ENCODE measurements around the gene FAM149B1.

The FAM149B1 gene

GRCh38 chr10:73228247-73228646 lies 60.3 kb downstream of the FAM149B1 start:
- Histone ChIP-seq H4K20me1 (ENCODE audit: insufficient read depth, low read length) (no peaks in the 10 kb centered on the region), H2AFZ (ENCODE audit: low read depth, low read length) (no peak overlapping the region), H3K4me3 (ENCODE audit: low read depth in 1 of 2, low read length in 2 of 2) (no peak overlapping the region), H3K79me2 (ENCODE audit: insufficient read depth, low read length) (no peaks in the 10 kb centered on the region), H3K9ac (ENCODE audit: low read depth, low read length) (no peak overlapping the region), H3K27me3 (ENCODE audit: insufficient read depth, low read length, poor library complexity) (no peaks in the 10 kb centered on the region), H3K27ac (ENCODE audit: low read length) (no peak overlapping the region), H3K4me1 (ENCODE audit: insufficient read depth, low read length) (no peaks in the 10 kb centered on the region), H3K9me3 (ENCODE audit: insufficient read depth, low read length, severe bottlenecking) (no peaks in the 10 kb centered on the region), H3K36me3 (ENCODE audit: insufficient read depth, low read length) (peaks cover 23% of the 10 kb centered on the region), H3K4me2 (ENCODE audit: insufficient read depth, low read length) (no peak overlapping the region)
- TF ChIP-seq CTCF (IDR thresholded peaks at IDR 0.05; ENCODE audit: borderline replicate concordance, extremely low read depth, low read length, poor library complexity, severe bottlenecking) = no peak
- TF ChIP-seq EZH2 (IDR thresholded peaks at IDR 0.05; ENCODE audit: borderline replicate concordance, low read depth, low read length, severe bottlenecking) = no peak
- DNase-seq = no peak
- no peak for ATAC-seq (ENCODE audit: insufficient read depth, low read depth)

GRCh38 chr10:73229567-73229966 lies 61.6 kb downstream of the FAM149B1 start:
- no peak overlapping the region for H3K27ac ChIP-seq (ENCODE audit: low read length)
- DNase-seq (no peak), ATAC-seq (ENCODE audit: insufficient read depth, low read depth) (no peak)
- no peak for TF ChIP-seq EZH2 (IDR thresholded peaks at IDR 0.05; ENCODE audit: borderline replicate concordance, low read depth, low read length, severe bottlenecking)
- no peak for TF ChIP-seq CTCF (IDR thresholded peaks at IDR 0.05; ENCODE audit: borderline replicate concordance, extremely low read depth, low read length, poor library complexity, severe bottlenecking)
- H3K9ac ChIP-seq (ENCODE audit: low read depth, low read length) = no peak overlapping the region
- H3K4me1 ChIP-seq (ENCODE audit: insufficient read depth, low read length) = no peaks in the 10 kb centered on the region
- no peak overlapping the region for H3K4me2 ChIP-seq (ENCODE audit: insufficient read depth, low read length)
- no peaks in the 10 kb centered on the region for H3K27me3 ChIP-seq (ENCODE audit: insufficient read depth, low read length, poor library complexity)
- H3K9me3 ChIP-seq (ENCODE audit: insufficient read depth, low read length, severe bottlenecking) = no peaks in the 10 kb centered on the region
- no peaks in the 10 kb centered on the region for H3K79me2 ChIP-seq (ENCODE audit: insufficient read depth, low read length)
- peaks cover 37% of the 10 kb centered on the region for H3K36me3 ChIP-seq (ENCODE audit: insufficient read depth, low read length)
- H3K4me3 ChIP-seq (ENCODE audit: low read depth in 1 of 2, low read length in 2 of 2) = no peak overlapping the region
- no peak overlapping the region for H2AFZ ChIP-seq (ENCODE audit: low read depth, low read length)
- no peaks in the 10 kb centered on the region for H4K20me1 ChIP-seq (ENCODE audit: insufficient read depth, low read length)

GRCh38 chr10:73232887-73233286 lies 65.0 kb downstream of the FAM149B1 start:
- no peak for DNase-seq
- no peaks in the 10 kb centered on the region; the same call in 1 of the 2 replicates for H3K79me2 ChIP-seq (ENCODE audit: insufficient read depth, low read length)

More at GRCh38 chr10:73232887-73233286, 65.0 kb downstream of the FAM149B1 start:
- Histone ChIP-seq H3K27ac (ENCODE audit: low read length) (no peak overlapping the region), H3K9me3 (ENCODE audit: insufficient read depth, low read length, severe bottlenecking) (no peaks in the 10 kb centered on the region), H4K20me1 (ENCODE audit: insufficient read depth, low read length) (no peaks in the 10 kb centered on the region), H3K27me3 (ENCODE audit: insufficient read depth, low read length, poor library complexity) (no peaks in the 10 kb centered on the region), H3K4me1 (ENCODE audit: insufficient read depth, low read length) (no peaks in the 10 kb centered on the region), H3K9ac (ENCODE audit: low read depth, low read length) (no peak overlapping the region), H3K36me3 (ENCODE audit: insufficient read depth, low read length) (peaks cover 65% of the 10 kb centered on the region), H2AFZ (ENCODE audit: low read depth, low read length) (no peak overlapping the region), H3K4me3 (ENCODE audit: low read depth in 1 of 2, low read length in 2 of 2) (no peak overlapping the region), H3K4me2 (ENCODE audit: insufficient read depth, low read length) (no peak overlapping the region)
- no peak for ATAC-seq (ENCODE audit: insufficient read depth, low read depth)
- no peak for TF ChIP-seq EZH2 (IDR thresholded peaks at IDR 0.05; ENCODE audit: borderline replicate concordance, low read depth, low read length, severe bottlenecking)
- peak; percentile 7 for TF ChIP-seq CTCF (IDR thresholded peaks at IDR 0.05; ENCODE audit: borderline replicate concordance, extremely low read depth, low read length, poor library complexity, severe bottlenecking)
